SJSA1 (cell line): Measurements from ENCODE around the gene PTPRF. TPM values are rescaled to one million over a fixed set of nuclear protein-coding genes. Genes with fewer than 3 reads are reported as not detected.

Source experiments
- DNase-seq, 2 experiments: peaks; one replicate each; pipeline ENCODE4 v3.0.0-alpha.2; 2015 to 2020; ENCODE audit warnings: low spot score in 2 of 2, low read depth in 1 of 2
- H3K27ac ChIP-seq: fragments of 250-450 bp; sonication (Bioruptor Pico); 2 replicates; pipeline ENCODE4 v1.5.1; 2020; ENCODE audit warnings: mild to moderate bottlenecking, moderate library complexity
- H3K27me3 ChIP-seq: fragments of 250-450 bp; sonication (Bioruptor Pico); replicated peaks from 2 replicates; pipeline ENCODE4 v1.5.1; 2020; ENCODE audit warnings: mild to moderate bottlenecking, moderate library complexity
- H3K36me3 ChIP-seq: fragments of 250-450 bp; sonication (Bioruptor Pico); 2 replicates; pipeline ENCODE4 v1.5.1; 2020; ENCODE audit warnings: mild to moderate bottlenecking
- H3K4me1 ChIP-seq: fragments of 250-450 bp; sonication (Bioruptor Pico); replicated peaks from 2 replicates; pipeline ENCODE4 v1.6.1; 2021; ENCODE audit warnings: mild to moderate bottlenecking
- H3K4me3 ChIP-seq: fragments of 250-450 bp; sonication (Bioruptor Pico); 2 replicates; pipeline ENCODE4 v1.5.1; 2020; ENCODE audit warnings: mild to moderate bottlenecking
- H3K9me3 ChIP-seq: fragments of 250-450 bp; sonication (Bioruptor Pico); replicated peaks from 2 replicates; pipeline ENCODE4 v1.5.1; 2020; ENCODE audit warnings: mild to moderate bottlenecking
- total RNA-seq: library from RNA; depleted of rRNA; stranded (reverse); fragments of >200 nt; shearing (Covaris generic); gene quantifications from 2 replicates; pipeline ENCODE4 v1.2.3, GENCODE V29; 2014

The PTPRF gene
- total RNA-seq, 1 experiment from 2014 or later = 11.0 TPM

DNA sequence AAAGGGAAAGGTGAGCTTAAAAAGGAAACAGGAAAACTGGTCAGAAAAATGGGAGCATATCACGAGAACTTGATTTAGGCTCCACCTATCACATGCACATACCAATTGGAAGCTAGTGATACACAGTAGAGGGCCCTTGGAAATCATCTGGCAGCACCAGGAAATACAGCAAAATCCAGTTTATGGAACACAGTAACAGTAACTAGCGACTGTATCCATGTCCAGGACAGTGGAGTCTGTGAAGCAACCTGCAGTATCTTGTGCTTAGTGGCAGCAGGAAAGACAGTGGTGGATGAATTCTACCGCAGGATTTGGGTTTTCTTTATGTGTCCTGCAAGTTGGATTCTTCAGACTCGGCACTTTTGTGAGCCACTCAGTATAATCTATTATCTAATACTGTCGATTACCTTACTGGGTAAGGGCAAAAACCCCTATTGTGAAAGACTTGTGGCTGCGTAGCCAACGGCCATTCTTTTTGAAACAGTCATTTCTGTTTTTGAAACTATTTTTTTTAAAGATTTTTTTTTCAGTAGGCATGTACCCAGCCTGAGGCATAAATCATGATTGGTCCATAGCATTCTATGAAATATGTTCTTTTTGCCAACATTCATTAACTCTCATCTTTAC, 117.7 kb downstream of the PTPRF start:
- Histone ChIP-seq H3K9me3 (no peaks in the 10 kb centered on the region), H3K27me3 (no peaks in the 10 kb centered on the region), H3K27ac (no peak overlapping the region), H3K4me3 (no peak overlapping the region), H3K4me1 (peaks cover 7% of the 10 kb centered on the region; the same call in 1 of the 2 replicates), H3K36me3 (peaks cover 4% of the 10 kb centered on the region)
- no peak for DNase-seq

DNA sequence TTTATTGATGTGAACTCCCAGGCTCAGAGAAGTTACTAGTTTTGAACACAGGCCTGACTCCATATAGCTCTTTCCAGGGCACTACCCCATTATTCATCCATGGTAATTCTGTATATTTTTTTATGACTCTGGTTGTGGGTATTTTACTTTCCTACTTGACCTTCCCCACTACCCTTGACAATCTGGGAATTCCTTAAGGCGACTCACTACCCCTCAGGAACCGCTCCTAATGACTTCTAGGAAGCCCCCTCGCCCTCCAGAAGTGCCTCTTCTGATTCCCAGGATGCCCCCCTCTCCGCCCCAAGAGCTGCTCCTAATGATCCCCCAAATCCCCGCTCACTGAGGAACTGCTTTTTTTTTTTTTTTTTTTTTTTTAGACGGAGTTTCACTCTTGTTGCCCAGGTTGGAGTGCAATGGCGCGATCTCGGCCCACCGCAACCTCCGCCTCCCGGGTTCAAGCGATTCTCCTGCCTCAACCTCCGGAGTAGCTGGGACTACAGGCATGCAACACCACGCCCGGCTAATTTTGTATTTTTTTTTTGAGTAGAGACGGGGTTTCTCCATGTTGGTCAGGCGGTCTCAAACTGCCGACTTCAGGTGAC, 118.3 kb downstream of the PTPRF start:
- no peaks in the 10 kb centered on the region for H3K9me3 ChIP-seq
- no peak for DNase-seq
- H3K36me3 ChIP-seq = peaks cover 10% of the 10 kb centered on the region
- H3K4me1 ChIP-seq = peaks cover 7% of the 10 kb centered on the region; the same call in 1 of the 2 replicates
- H3K4me3 ChIP-seq = peak overlapping the region; percentile 62
- peak overlapping the region; percentile 55; the same call in 1 of the 2 replicates for H3K27ac ChIP-seq
- no peaks in the 10 kb centered on the region for H3K27me3 ChIP-seq

DNA sequence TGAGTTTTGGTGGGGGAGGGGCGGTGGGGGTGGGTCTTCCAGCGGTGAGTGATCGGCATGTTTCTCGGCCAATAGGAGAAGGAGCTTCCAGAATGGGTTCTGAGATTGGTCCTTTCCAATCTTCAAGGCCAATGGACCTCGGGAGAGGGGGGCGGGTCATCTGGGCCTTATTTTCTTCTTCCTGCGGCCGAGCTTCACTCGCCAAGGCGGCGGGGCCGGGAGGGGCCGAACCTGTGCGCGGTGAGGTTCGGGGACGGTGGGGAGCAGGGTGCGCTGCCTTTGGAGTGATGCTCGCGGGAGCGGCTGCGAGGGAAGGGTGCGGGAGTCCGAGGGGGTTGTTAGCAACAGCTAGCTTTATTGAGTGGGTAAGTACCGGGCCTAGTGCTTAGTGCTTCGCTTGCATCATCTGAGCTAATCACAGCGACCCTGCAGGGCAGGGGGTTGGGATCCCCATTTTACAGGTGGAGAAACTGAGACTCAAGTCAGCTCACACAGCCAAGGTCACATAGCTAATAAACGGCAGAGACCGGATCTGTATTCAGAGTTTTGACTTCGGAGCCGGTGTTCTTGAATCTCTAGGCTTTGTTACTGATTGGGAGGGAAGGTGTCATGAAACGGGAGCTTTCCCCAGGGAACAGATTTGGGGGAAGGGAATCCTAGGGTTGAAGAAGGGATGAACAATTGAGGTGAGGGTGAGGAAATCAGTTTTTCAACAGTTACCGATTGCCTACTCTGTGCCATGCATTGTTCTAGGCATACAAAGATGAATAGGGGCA, 119.8 kb downstream of the PTPRF start:
- peak overlapping the region; percentile 62 for H3K4me3 ChIP-seq
- peak; percentile 92 to 97 for DNase-seq
- peaks cover 24% of the 10 kb centered on the region for H3K36me3 ChIP-seq
- no peaks in the 10 kb centered on the region for H3K9me3 ChIP-seq
- H3K27ac ChIP-seq = peak overlapping the region; percentile 55
- peaks cover 7% of the 10 kb centered on the region; the same call in 1 of the 2 replicates for H3K4me1 ChIP-seq
- H3K27me3 ChIP-seq = no peaks in the 10 kb centered on the region

DNA sequence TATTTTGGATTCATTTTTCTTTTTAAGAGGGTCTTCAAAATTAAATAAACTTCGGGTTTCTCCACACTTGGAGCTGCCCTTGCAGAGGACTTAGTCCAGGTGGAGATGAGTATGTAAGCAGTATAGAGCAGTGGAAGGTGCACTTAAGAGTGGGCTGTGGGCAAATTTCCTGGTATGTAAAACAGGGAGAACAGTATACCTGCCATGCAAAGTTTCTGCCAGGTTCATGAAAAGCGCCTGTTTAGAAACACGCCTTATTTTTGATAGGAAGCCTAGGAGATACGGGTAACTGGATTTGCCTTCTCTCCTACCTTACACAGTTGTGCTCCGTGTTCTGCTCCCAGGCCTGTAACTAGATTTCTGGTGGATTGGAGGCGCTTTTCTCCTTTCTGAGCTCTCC, 120.5 kb downstream of the PTPRF start:
- H3K27ac ChIP-seq = no peak overlapping the region
- peaks cover 30% of the 10 kb centered on the region for H3K36me3 ChIP-seq
- no peaks in the 10 kb centered on the region for H3K27me3 ChIP-seq
- peaks cover 7% of the 10 kb centered on the region; the same call in 1 of the 2 replicates for H3K4me1 ChIP-seq
- no peaks in the 10 kb centered on the region for H3K9me3 ChIP-seq
- DNase-seq = no peak
- peak overlapping the region; percentile 62 for H3K4me3 ChIP-seq

DNA sequence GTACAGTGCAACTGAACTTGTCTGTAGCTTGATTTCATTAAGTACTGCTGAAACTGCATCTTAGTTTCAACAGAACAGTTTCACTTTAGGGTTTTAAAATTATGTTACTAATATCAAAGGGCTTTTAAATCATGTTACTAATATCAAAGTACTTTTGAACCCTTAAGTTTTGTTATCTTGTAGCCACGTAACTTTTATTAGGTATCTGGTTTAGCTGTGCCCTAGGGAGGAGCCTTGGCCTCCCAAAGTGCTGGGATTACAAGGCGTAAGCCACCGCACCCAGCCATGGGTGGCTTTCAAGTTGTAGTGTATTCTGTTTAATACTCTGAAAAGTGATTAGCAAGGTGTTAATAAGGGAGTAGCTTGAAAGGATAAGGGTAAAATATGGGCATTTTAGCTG, 121.2 kb downstream of the PTPRF start:
- H3K4me3 ChIP-seq = no peak overlapping the region
- no peak for DNase-seq
- peaks cover 36% of the 10 kb centered on the region for H3K36me3 ChIP-seq
- H3K4me1 ChIP-seq = peaks cover 7% of the 10 kb centered on the region; the same call in 1 of the 2 replicates
- no peaks in the 10 kb centered on the region for H3K9me3 ChIP-seq
- H3K27ac ChIP-seq = no peak overlapping the region
- H3K27me3 ChIP-seq = no peaks in the 10 kb centered on the region

DNA sequence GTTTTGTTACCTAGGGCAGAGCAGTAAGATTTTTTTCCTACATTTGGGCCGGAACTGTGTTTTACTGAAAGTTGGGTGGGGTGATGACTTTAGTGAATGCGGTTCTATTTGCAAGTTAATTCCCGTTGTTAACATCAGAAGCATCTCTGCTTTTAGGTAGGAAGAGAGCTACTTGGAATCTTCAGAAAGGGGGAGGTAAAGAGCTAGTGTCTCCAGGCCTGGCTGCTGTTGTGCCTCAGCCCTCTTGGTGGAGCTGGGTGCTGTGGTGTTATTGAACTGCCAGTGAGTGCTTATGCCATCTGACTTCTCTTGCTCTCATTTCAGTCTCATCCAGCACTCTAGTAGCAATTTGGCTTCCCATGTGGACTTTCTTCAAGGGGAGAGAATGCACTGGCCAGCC, 122.7 kb downstream of the PTPRF start:
- H3K4me3 ChIP-seq = no peak overlapping the region
- H3K27me3 ChIP-seq = no peaks in the 10 kb centered on the region
- H3K4me1 ChIP-seq = peaks cover 7% of the 10 kb centered on the region; the same call in 1 of the 2 replicates
- no peak for DNase-seq
- H3K36me3 ChIP-seq = peaks cover 49% of the 10 kb centered on the region
- H3K9me3 ChIP-seq = no peaks in the 10 kb centered on the region
- H3K27ac ChIP-seq = no peak overlapping the region

DNA sequence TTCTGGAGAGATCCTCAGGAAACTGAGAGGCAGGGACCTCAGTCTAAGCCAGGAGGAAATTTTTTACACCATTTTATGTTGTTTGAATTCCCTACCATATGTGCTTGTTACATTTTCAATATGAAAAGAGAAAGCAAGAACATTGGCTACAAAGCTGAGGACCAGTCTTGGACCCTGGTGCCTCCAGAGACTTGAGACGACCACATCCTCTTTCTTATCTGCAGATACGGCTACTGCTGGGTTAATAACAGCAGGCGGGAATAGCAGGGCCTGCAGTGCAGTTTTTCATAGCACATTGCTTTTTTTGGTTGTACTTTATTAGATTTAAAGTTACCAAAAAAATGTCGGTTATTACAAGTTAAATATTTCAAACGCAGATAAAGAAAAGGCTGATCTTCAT, 123.2 kb downstream of the PTPRF start:
- Histone ChIP-seq H3K27ac (no peak overlapping the region), H3K9me3 (no peaks in the 10 kb centered on the region), H3K4me1 (peaks cover 7% of the 10 kb centered on the region; the same call in 1 of the 2 replicates), H3K36me3 (peaks cover 54% of the 10 kb centered on the region), H3K4me3 (no peak overlapping the region), H3K27me3 (no peaks in the 10 kb centered on the region)
- no peak for DNase-seq

DNA sequence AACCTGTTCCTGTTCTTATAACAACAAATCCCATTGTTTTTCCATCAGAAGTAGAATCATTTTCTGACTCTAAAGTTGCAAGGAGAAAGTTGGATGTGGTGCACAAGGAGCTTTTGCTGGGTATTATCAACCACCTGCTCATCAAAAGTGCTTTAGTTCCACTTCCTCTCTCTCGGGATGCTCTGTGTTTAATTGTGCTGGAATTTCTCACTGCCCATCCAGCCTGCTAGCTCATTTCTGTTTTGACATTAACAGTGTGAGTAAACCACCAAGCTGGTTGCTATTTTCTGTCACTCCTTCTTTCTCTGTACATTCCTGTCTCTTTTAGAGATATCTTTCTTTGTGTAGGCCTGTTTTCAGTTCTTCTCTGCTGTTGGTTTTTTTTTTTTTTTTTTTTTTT, 125.3 kb downstream of the PTPRF start:
- Histone ChIP-seq H3K27me3 (no peaks in the 10 kb centered on the region), H3K4me1 (peaks cover 7% of the 10 kb centered on the region; the same call in 1 of the 2 replicates), H3K4me3 (no peak overlapping the region), H3K9me3 (no peaks in the 10 kb centered on the region), H3K27ac (no peak overlapping the region), H3K36me3 (peaks cover 73% of the 10 kb centered on the region)
- DNase-seq = no peak

DNA sequence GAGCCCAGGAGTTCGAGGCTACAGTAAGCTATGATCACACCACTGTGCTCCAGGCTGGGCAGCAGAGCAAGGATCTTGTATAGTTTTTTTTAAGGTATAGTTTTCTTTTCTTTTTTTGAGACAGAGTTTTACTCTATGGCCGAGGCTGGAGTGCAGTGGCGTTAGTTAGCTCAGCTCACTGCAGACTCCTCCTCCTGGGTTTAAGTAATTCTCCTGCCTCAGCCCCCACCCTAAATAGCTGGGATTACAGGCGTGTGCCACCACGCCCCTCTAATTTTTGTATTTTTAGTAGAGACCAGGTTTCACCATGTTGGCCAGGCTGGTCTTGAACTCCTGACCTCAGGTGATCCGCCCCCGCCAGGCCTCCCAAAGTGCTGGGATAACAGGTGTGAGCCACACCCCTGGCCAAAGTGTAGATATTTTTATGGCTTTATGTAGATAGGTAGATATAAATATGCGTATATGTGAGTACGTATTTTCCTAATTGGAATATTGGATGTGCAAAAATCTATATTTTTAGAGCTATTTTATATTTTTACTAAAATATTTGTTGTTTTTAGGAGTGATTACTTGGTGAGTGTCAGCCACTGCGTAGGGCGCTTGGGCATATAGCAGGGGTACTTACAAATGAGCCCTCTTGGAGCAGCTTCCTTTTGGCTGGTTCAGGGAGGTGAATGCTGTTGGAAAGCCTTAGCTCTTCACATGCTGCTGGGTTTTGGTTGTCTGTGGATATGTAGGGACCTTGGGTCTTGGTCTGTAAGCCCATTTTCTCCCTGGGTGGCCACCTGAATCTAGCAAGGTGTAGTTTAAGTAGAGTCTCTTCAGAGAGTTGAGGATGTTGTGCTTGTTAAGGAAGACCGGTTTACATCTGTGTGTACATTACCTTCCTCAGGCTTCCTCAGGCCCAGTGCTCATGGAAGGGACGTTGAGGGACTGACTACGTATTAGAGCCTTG, 128.8 kb downstream of the PTPRF start:
- H3K27me3 ChIP-seq = no peaks in the 10 kb centered on the region
- H3K4me3 ChIP-seq = no peak overlapping the region
- no peak for DNase-seq
- no peaks in the 10 kb centered on the region for H3K9me3 ChIP-seq
- peaks cover 93% of the 10 kb centered on the region for H3K36me3 ChIP-seq
- H3K4me1 ChIP-seq = no peaks in the 10 kb centered on the region
- no peak overlapping the region for H3K27ac ChIP-seq

DNA sequence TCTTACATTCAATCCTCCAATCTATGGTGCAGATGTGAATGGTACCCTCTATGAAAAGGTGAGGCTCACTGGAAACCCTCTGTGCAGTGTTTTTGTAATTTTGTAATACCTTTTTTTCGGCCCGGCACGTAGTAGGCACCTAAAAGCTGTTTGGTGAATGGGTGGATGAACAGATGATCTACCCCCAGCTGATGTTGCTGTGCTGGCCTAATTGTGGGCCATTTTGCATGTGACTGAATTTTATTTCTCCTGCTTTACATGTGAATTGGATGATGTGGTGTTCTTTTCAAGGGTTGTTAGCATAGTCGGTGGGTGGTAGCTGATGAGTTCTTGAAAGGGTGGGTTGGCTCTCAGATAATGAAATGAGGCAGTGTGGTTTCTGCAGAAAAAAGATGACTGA, 129.7 kb downstream of the PTPRF start:
- H3K27ac ChIP-seq = no peak overlapping the region
- no peaks in the 10 kb centered on the region for H3K9me3 ChIP-seq
- H3K4me1 ChIP-seq = no peaks in the 10 kb centered on the region
- no peak for DNase-seq
- peaks cover 95% of the 10 kb centered on the region for H3K36me3 ChIP-seq
- H3K4me3 ChIP-seq = no peak overlapping the region
- no peaks in the 10 kb centered on the region for H3K27me3 ChIP-seq

DNA sequence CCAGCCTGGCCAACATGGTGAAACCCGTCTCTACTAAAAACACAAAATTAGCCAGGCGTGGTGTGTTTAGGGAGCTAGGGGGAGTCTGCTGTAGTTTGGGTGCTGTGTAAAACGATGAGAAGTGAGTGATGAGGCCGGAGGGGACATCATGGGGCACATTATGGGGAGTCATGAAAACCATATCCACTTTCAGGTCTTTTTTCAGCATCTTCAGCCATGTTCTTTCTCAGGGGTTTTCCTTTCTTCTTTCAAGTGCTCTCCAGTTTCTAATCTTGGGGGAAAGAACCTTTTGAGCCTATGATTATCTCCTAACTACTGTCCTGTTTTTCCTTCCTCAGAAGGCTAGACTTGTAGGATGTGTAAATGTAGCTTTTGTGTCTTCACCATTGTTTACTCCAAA, 133.7 kb downstream of the PTPRF start:
- H3K27ac ChIP-seq = no peak overlapping the region
- no peaks in the 10 kb centered on the region for H3K27me3 ChIP-seq
- DNase-seq = no peak
- H3K4me1 ChIP-seq = peaks cover 11% of the 10 kb centered on the region
- no peak overlapping the region for H3K4me3 ChIP-seq
- peaks cover 99% of the 10 kb centered on the region for H3K36me3 ChIP-seq
- no peaks in the 10 kb centered on the region for H3K9me3 ChIP-seq

DNA sequence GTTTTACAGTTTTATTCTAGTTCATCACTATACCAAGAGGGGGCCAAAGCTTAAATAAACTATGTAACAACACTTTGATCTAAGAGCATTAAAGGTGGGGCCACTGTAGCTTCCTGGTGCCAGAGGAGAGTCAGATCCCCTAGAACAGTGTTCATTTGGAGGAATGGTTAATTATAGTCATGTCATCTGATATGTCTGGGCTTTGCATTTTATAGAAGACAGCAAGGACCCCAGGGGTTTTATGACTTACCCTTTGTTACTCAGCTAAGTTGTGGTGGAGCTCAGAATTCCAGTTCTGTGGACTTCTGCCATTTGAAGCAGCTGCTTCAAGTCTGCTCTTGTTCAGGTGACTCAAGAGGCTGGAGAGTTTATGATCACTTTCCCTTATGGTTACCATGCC, 135.9 kb downstream of the PTPRF start:
- H3K4me3 ChIP-seq = no peak overlapping the region
- no peaks in the 10 kb centered on the region for H3K27me3 ChIP-seq
- peaks cover 11% of the 10 kb centered on the region for H3K4me1 ChIP-seq
- H3K9me3 ChIP-seq = no peaks in the 10 kb centered on the region
- H3K36me3 ChIP-seq = peaks cover 100% of the 10 kb centered on the region
- H3K27ac ChIP-seq = no peak overlapping the region
- no peak for DNase-seq

DNA sequence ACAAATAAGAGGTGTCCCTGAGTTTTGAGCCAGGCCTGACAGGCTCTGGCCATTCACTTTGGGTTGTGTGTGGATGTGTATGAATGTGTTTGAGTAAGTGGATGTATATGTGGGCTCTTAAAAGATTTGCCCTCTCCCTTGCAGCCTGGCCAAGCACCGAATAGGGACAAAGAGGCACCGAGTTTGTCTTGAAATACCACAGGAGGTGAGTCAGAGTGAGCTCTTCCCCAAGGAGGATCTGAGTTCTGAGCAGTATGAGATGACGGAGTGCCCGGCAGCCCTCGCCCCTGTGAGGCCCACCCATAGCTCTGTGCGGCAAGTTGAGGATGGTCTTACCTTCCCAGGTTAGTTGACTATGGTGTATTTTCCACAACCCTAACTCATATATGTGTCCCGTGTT, 138.3 kb downstream of the PTPRF start:
- Histone ChIP-seq H3K27ac (no peak overlapping the region), H3K9me3 (no peaks in the 10 kb centered on the region), H3K36me3 (peaks cover 97% of the 10 kb centered on the region), H3K4me1 (peaks cover 11% of the 10 kb centered on the region), H3K4me3 (no peak overlapping the region), H3K27me3 (no peaks in the 10 kb centered on the region)
- DNase-seq = no peak
